ENCODE data around the gene AMTN. TPM values are rescaled to one million over a fixed set of nuclear protein-coding genes. Genes with fewer than 3 reads are reported as not detected.

The AMTN gene
- total and polyA plus RNA-seq, 8 donors, result 0.35 to 3.3 (median 0.52) TPM; not detected in 5

DNA sequence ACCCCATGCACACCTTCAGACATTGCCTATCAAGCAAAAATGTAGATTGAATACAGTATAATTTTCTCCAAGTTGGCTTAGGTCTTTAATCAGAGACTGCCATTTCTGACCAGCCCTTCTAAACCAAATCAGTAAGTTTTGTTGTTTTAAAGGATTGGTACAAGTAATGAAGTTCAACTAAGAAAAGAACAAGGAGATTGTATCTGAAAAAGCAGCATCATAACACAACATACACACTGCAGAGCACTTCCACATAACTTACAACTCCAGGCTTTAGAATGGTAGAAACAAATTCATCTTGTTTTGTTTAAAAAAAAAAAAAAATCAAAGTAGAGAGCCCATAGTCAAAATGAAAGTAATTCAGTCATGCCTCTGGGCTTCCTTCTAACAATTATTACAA lies 57.6 kb downstream of the AMTN start:
- Histone ChIP-seq H3K27me3 (no peaks in the 10 kb centered on the region), H3K9me3 (no peaks in the 10 kb centered on the region), H3K4me1 (no peaks in the 10 kb centered on the region), H3K36me3 (no peaks in the 10 kb centered on the region), H3K27ac (no peak overlapping the region), H3K4me3 (no peak overlapping the region)
- intact Hi-C loops (cut with DNase I), result no loop called here
- TF ChIP-seq, protein P1, sequence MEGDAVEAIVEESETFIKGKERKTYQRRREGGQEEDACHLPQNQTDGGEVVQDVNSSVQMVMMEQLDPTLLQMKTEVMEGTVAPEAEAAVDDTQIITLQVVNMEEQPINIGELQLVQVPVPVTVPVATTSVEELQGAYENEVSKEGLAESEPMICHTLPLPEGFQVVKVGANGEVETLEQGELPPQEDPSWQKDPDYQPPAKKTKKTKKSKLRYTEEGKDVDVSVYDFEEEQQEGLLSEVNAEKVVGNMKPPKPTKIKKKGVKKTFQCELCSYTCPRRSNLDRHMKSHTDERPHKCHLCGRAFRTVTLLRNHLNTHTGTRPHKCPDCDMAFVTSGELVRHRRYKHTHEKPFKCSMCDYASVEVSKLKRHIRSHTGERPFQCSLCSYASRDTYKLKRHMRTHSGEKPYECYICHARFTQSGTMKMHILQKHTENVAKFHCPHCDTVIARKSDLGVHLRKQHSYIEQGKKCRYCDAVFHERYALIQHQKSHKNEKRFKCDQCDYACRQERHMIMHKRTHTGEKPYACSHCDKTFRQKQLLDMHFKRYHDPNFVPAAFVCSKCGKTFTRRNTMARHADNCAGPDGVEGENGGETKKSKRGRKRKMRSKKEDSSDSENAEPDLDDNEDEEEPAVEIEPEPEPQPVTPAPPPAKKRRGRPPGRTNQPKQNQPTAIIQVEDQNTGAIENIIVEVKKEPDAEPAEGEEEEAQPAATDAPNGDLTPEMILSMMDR (IDR thresholded peaks at IDR 0.05), result no peak
- ATAC-seq (no peak), DNase-seq (no peak)

DNA sequence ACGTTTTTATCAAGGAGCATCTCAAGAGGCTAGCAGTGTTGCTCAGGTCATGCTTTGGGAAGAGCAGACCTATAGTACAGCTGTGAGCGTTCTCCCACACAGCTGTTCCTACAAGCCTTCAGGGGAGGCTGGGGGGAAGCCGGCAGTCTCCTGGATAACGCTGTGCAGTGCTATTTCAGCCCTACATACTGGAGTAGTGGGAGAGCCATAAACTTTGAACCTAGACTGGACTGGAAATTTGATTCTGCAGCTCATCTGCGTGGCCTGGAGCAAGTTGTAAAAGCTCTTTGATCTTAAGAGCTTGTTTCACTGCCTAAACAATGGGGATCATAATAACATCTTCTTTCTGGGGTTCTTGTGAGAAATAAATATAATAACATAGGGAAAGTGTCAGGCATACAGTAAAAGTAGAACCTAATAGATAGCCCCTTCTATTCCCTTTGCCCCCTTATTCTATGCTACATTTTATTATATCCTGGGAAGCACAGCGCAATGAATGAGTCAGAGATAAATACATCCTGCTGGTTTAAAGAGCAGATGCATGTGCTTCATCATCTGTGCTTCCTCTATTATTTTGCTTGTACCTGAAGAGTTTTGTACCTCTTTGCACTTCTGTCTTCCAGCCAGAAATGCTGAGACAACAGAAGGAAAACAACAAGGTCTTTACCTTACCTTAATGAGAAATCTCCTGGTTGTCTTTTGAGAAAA lies 59.0 kb downstream of the AMTN start:
- Histone ChIP-seq H3K27me3 (no peaks in the 10 kb centered on the region), H3K9me3 (no peaks in the 10 kb centered on the region), H3K4me3 (no peak overlapping the region), H3K36me3 (no peaks in the 10 kb centered on the region), H3K27ac (no peak overlapping the region), H3K4me1 (no peaks in the 10 kb centered on the region)
- intact Hi-C loops (cut with DNase I), result no loop called here
- TF ChIP-seq, protein P1 (IDR thresholded peaks at IDR 0.05), result no peak
- ATAC-seq, result no peak
- DNase-seq, result no peak

DNA sequence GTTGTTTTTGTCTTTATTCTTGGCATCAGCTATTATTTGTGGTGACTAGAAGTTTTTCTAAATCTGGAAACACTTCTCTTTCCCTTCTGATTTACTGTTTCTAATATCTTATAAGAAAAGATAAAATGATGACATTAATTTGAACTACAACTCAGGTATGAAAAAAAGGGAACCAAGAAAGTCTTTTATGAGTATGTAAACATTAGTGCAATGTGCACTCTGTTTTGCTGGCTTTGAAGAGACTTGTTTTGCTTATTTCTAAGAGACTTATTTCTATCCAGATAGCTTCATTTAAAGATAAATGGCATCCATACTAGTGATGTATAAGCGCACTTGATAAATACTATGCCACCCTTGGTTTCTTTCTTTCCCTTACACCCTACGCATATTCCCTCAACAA lies 63.6 kb downstream of the AMTN start:
- no peak overlapping the region for H3K4me3 ChIP-seq
- H3K27me3 ChIP-seq, result no peaks in the 10 kb centered on the region
- DNase-seq (no peak), ATAC-seq (no peak)
- H3K36me3 ChIP-seq, result no peaks in the 10 kb centered on the region
- TF ChIP-seq, protein P1 (IDR thresholded peaks at IDR 0.05), result no peak
- intact Hi-C loops (cut with DNase I), result no loop called here
- H3K4me1 ChIP-seq, result no peaks in the 10 kb centered on the region
- no peaks in the 10 kb centered on the region for H3K9me3 ChIP-seq
- no peak overlapping the region for H3K27ac ChIP-seq

Other genes starting within 250 kb of the AMTN start
- gene CABS1, start 183.6 kb upstream of the AMTN start, total RNA-seq, result not detected
- gene CABS1, start 183.6 kb upstream of the AMTN start, polyA plus RNA-seq (ENCODE audit: insufficient read length in 6 of 6), result not detected
- not detected for gene SMR3A, start 157.8 kb upstream of the AMTN start, total RNA-seq
- gene SMR3A, start 157.8 kb upstream of the AMTN start, polyA plus RNA-seq (ENCODE audit: insufficient read length in 6 of 6), result not detected
- not detected for gene SMR3B, start 135.4 kb upstream of the AMTN start, total RNA-seq
- gene SMR3B, start 135.4 kb upstream of the AMTN start, polyA plus RNA-seq (ENCODE audit: insufficient read length in 6 of 6), result not detected
- not detected for gene OPRPN, start 120.6 kb upstream of the AMTN start, total RNA-seq
- not detected for gene OPRPN, start 120.6 kb upstream of the AMTN start, polyA plus RNA-seq (ENCODE audit: insufficient read length in 6 of 6)
- gene MUC7, start 46.4 kb upstream of the AMTN start, total RNA-seq, result not detected
- not detected for gene MUC7, start 46.4 kb upstream of the AMTN start, polyA plus RNA-seq (ENCODE audit: insufficient read length in 6 of 6)
- not detected for gene AMBN, start 73.7 kb downstream of the AMTN start, total RNA-seq
- gene AMBN, start 73.7 kb downstream of the AMTN start, polyA plus RNA-seq (ENCODE audit: insufficient read length in 6 of 6), result not detected
- under 1 TPM; 0.24 to 0.73 TPM for gene ENAM, start 110.2 kb downstream of the AMTN start, total RNA-seq
- under 1 TPM; 0.14 to 0.84 (median 0.42) TPM for gene ENAM, start 110.2 kb downstream of the AMTN start, polyA plus RNA-seq (ENCODE audit: insufficient read length in 6 of 6)
- gene JCHAIN, start 147.9 kb downstream of the AMTN start, total RNA-seq, result 100 to 1,000 TPM in 1 of 2 donors, 10 to 100 TPM in 1; 92.6 to 184 TPM
- 1 to 10 TPM; 1.5 to 2.6 (median 2.2) TPM for gene JCHAIN, start 147.9 kb downstream of the AMTN start, polyA plus RNA-seq (ENCODE audit: insufficient read length in 6 of 6)
- gene UTP3, start 170.0 kb downstream of the AMTN start, total RNA-seq, result 10 to 100 TPM; 21.5 to 28.0 TPM
- 10 to 100 TPM; 30.4 to 36.6 (median 34.6) TPM for gene UTP3, start 170.0 kb downstream of the AMTN start, polyA plus RNA-seq (ENCODE audit: insufficient read length in 6 of 6)
- gene RUFY3, start 203.4 kb downstream of the AMTN start, total RNA-seq, result 10 to 100 TPM; 59.9 to 65.5 TPM
- 100 to 1,000 TPM; 121 to 158 (median 149) TPM for gene RUFY3, start 203.4 kb downstream of the AMTN start, polyA plus RNA-seq (ENCODE audit: insufficient read length in 6 of 6)